ENCODE results near the gene FNIP2.

FNIP2 gene

GRCh38 chr4:158860856-158861255 is 92.0 kb downstream of the FNIP2 start:
- ChIA-PET POLR2A (no interaction called here), CTCF (interaction anchor here (0.9 to 4.0 kb wide), 5 partner anchors 10 to 626 kb away, joined by 3 to 42 read pairs (median 4); no protein-coding TSS in a partner anchor)
- TF ChIP-seq CTCF (IDR thresholded peaks at IDR 0.05; ENCODE audit: control extremely low read depth, extremely low read depth, low read depth, missing control alignments), result no peak
- DNase-seq (ENCODE audit: extremely low spot score), result peak; percentile 51

- POLR2A ChIA-PET, result no interaction called here
- DNase-seq (ENCODE audit: extremely low spot score), result no peak
- no peak for TF ChIP-seq CTCF (IDR thresholded peaks at IDR 0.05; ENCODE audit: control extremely low read depth, extremely low read depth, low read depth, missing control alignments)
- CTCF ChIA-PET, result interaction anchor here (0.9 to 4.0 kb wide), 7 partner anchors 10 to 626 kb away, joined by 3 to 42 read pairs (median 4); no protein-coding TSS in a partner anchor
These were observed 92.5 kb downstream of the FNIP2 start for GRCh38 chr4:158861281-158861680.

- TF ChIP-seq CTCF (IDR thresholded peaks at IDR 0.05; ENCODE audit: control extremely low read depth, extremely low read depth, low read depth, missing control alignments), result no peak
- DNase-seq (ENCODE audit: extremely low spot score), result no peak
- ChIA-PET POLR2A (no interaction called here), CTCF (interaction anchor here (0.9 to 4.0 kb wide), 7 partner anchors 11 to 626 kb away, joined by 3 to 42 read pairs (median 4); no protein-coding TSS in a partner anchor)
These were observed 92.9 kb downstream of the FNIP2 start for GRCh38 chr4:158861766-158862165.

- TF ChIP-seq CTCF (IDR thresholded peaks at IDR 0.05; ENCODE audit: control extremely low read depth, extremely low read depth, low read depth, missing control alignments), result no peak
- CTCF ChIA-PET, result interaction anchor here (4.0 kb wide), 1 partner anchor 12 kb away, joined by 42 read pairs; no protein-coding TSS in a partner anchor
- POLR2A ChIA-PET, result no interaction called here
- DNase-seq (ENCODE audit: extremely low spot score), result no peak
These were observed 94.5 kb downstream of the FNIP2 start for GRCh38 chr4:158863296-158863695.

GRCh38 chr4:158865520-158866177 is 96.8 kb downstream of the FNIP2 start:
- ChIA-PET CTCF (interaction anchor here (1.1 to 5.3 kb wide), 3 partner anchors 8 to 311 kb away, joined by 4 to 27 read pairs (median 21); no protein-coding TSS in a partner anchor), POLR2A (interaction anchor here (0.6 kb wide), 1 partner anchor 153 kb away, joined by 3 read pairs; no protein-coding TSS in a partner anchor)
- DNase-seq (ENCODE audit: extremely low spot score), result peak; percentile 25
- TF ChIP-seq CTCF (IDR thresholded peaks at IDR 0.05; ENCODE audit: control extremely low read depth, extremely low read depth, low read depth, missing control alignments), result no peak

GRCh38 chr4:158869001-158869400 is 100.2 kb downstream of the FNIP2 start:
- CTCF ChIA-PET, result interaction anchor here (4.0 to 5.3 kb wide), 2 partner anchors 11 to 18 kb away, joined by 21 to 27 read pairs; no protein-coding TSS in a partner anchor
- no peak for TF ChIP-seq CTCF (IDR thresholded peaks at IDR 0.05; ENCODE audit: control extremely low read depth, extremely low read depth, low read depth, missing control alignments)

More at GRCh38 chr4:158869001-158869400, 100.2 kb downstream of the FNIP2 start:
- DNase-seq (ENCODE audit: extremely low spot score), result no peak
- POLR2A ChIA-PET, result no interaction called here
